ENCODE data around the gene PDK1.
"Not testable (repeated sequence)": the region's sequence is repeated elsewhere in the genome, so short reads cannot be mapped to it uniquely, and the experiment has no call there.

PDK1 gene

GRCh38 chr2:172554352-172555271 is 1.3 kb upstream of the PDK1 start:
- peak; percentile 21 for DNase-seq

GRCh38 chr2:172555272-172555521 is 693 bp upstream of the PDK1 start:
- DNase-seq, result no peak

DNA sequence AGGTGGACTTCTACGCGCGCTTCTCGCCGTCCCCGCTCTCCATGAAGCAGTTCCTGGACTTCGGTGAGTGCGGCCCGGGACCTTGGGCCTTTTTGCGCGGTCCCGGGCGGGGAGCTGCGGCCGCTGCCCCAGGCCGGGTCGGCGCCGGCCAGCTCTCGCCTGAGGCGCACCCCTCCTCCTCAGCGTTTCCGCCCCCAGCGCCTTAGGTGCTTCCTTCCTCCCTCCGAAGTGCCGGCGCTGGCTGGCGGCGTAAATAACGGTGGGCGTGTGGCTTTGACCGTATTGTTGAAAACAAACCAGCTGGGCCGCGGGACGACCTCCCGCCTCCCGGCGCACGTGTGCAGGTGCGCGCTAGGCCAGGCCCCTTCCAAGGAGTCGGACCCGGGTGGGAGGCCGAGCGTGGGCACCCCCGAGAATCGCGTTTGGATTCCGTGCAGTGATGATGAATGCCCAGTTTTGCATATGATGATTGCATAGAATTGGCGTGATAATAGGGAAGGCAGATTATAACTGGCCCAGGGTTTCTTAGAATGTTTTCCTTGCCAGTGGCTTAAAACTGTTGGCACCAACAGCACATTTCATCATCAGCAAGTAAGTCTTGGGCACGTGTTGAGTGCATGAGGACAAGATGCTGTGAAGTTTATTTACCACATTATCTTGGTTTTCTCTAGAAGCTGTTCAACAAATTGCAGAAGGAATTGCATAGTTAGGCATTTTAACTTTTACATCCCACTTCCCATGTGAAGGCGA is 569 bp downstream of the PDK1 start:
- peak; percentile 73 for DNase-seq

- no peak for DNase-seq
Measured at GRCh38 chr2:172558372-172558771, 2.5 kb downstream of the PDK1 start.

DNA sequence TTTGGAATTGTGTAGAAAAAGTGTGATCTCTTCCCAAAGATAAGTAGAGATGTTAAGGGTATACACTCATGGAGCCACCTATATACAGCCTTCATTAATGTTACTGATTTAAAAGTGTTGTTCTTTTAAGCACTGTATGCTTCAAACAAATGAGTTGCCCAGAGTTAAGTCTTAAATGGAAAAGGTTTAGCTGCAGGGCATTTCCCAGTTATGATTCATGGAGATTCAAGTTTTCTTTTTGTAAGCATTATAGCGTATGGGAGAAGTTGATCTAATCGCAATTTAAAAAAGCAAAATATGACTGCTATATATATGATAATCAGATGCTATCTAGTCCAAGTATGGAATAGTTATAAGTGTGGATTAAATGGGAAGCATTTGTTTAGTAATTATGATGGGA is 4.8 kb downstream of the PDK1 start:
- no peak for DNase-seq

- no peak for DNase-seq
Measured at GRCh38 chr2:172561270-172561669, 5.4 kb downstream of the PDK1 start.

GRCh38 chr2:172562298-172562697 is 6.4 kb downstream of the PDK1 start:
- no peak for DNase-seq

DNA sequence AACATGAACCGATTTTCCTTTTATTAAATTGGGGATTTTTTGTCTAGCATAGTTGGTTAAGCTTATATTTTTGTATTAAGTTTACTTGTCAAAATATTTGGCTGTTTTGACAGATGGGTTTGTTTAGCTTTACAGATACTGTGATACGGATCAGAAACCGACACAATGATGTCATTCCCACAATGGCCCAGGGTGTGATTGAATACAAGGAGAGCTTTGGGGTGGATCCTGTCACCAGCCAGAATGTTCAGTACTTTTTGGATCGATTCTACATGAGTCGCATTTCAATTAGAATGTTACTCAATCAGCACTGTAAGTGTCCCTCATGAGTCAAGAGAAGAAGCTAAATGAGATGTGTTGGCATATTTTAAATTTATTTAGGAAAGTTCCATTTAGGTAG is 8.5 kb downstream of the PDK1 start:
- no peak for DNase-seq

GRCh38 chr2:172571245-172571644 is 15.4 kb downstream of the PDK1 start:
- no peak for DNase-seq

DNA sequence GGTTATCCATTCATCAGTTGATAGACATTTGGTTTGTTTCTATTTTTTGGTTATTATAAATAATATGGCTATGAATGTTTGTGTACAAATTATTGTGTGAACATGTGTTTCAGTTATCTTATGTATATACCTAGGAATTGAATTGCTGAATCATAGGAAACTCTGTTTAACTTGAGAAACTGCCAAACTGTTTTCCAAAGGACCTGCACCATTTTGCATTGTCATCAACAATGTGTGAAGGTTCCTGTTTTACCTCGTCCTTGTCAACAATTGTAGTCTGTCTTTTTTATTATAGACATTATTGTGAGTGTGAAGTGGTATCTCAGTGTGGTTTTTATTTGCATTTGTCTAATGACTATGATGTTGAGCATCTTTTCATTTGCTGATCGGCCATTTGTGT is 17.1 kb downstream of the PDK1 start:
- DNase-seq, result no peak

DNA sequence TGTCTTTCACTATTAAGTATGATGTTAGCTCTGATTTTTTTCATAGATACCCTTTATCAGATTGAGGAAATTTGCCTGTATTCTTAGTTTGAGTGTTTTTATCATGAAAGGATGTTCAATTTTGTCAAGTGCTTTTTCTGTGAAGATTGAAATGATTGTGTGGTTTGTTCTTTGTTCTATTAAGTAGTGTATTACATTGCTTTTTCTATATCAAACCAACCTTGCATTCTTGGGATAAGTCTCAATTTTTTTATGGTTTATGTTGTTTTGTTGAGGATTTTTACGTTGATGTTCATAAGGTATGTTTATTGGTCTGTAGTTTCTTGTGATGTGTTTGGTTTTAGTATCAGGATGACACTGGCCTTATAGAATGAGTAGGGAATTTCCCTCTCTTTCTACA is 19.1 kb downstream of the PDK1 start:
- no peak for DNase-seq

DNA sequence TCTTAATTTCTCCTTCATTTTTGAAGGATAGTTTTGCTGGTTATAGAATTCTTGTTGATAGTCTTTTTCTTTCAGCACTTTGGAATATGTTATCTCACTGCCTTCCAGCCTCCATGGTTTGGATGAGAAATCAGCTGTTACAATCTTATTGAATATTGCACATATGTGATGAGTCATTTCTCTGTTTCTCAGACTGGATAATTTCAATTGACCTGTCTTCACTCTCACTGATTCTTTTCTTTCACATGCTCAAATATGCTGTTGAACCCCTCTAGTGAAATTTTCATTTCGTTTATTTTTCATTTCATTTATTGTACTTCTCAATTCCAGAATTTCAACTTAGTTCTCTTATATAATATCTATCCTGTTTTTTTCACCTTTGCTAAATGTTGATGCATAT is 22.2 kb downstream of the PDK1 start:
- no peak for DNase-seq

GRCh38 chr2:172578860-172579512 is 23.1 kb downstream of the PDK1 start:
- no peak for DNase-seq

DNA sequence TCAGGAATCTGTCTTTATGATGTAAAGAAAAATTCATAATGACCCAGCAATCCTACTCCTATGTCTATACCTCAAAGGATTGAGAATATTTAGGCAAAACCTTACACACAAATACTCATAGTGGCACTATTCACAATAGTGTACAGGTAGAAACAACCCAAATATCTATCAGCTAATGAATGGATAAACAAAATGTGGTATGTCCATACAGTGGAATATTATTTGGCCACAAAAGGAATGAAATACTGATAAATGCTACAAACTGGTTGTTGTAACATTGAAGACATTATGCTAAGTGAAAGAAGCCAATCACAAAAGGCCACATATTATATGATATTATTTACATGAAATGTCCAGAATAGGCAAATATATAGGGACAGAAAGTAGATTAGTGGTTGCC is 24.7 kb downstream of the PDK1 start:
- no peak for DNase-seq

DNA sequence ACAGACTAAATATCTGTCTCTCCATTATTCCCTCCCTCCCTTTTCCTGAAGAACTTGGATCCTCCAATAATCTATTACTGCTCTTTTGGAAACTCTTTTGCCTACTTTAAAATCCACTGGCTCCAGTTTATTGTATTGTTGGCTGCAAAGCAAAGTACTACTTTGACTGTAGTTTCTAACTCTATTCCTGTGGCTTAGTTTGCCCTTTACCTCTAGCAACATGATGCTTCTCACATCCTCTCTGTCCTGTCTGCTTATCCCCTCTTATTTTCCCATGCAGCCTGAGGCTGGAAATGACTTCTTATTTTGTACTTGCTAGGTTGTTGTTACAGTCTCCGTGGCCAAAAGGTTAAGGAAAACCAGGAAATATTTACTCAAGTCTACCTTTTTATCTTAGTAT is 26.8 kb downstream of the PDK1 start:
- no peak for DNase-seq

GRCh38 chr2:172586245-172586891 is 30.5 kb downstream of the PDK1 start:
- DNase-seq, result no peak

GRCh38 chr2:172587231-172587630 is 31.3 kb downstream of the PDK1 start:
- DNase-seq, result not testable (repeated sequence)

- DNase-seq, result no peak
Measured at GRCh38 chr2:172588931-172589330, 33.0 kb downstream of the PDK1 start.

- not testable (repeated sequence) for DNase-seq
Measured at GRCh38 chr2:172591386-172591785, 35.5 kb downstream of the PDK1 start.

DNA sequence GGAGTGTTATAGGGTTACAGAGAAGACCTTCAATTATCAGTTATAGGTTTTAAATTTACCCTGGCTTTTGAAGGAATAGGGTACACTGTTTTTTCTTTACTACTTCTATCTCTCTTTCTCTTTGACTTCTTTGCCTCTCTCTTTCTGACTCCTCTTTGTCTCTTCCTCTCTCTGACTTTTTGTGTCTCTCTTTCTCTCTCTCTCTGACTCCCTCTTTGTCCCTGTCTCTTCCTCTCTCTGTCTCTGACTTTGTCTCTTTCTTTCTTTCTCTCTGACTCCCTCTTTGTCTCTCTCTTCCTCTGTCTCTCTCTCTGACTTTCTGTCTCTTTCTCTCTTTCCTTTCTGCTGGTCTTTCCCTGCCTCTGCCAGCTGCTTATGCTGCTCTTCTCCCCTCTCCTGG is 36.3 kb downstream of the PDK1 start:
- not testable (repeated sequence) for DNase-seq

GRCh38 chr2:172596776-172597175 is 40.9 kb downstream of the PDK1 start:
- DNase-seq, result no peak

DNA sequence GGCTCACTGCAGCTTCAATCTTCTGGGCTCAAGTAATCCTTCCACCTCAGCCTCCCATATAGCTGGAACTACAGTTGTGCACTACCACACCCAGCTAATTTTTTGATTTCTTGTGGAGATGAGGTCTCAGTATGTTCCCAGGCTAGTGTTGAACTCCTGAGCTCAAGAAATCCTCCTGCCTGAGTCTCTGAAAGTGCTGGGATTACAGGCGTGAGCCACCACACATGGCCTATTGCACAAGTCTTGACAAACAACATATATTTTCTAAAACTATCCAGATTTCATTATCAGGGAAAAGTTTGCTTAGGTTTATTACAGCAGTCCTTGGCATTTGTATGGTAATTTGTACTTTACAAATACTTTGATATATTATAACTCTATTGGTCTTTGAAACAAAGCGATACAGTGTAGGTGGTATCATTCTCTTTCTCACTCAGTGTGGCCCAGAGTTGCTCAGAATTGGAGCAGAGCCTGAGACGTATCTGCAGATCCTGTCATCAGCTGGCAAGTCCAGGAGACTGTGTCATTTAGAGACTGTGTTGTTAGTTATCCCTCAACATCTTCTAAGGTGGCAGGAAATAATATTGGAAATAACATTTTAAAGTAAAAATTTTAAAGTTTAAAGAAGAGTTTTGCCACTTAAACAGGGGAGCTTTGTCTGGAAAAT is 41.4 kb downstream of the PDK1 start:
- DNase-seq, result no peak

- no peak for DNase-seq
Measured at GRCh38 chr2:172599947-172600346, 44.1 kb downstream of the PDK1 start.

Data from activated naive CD4-positive, alpha-beta T cell treated with anti-CD3 and anti-CD28 coated beads, Interleukin-2, amount 50 U/mL, for 16 hours (primary cell).